HG02571 (cell line): ENCODE results near the gene CADM1.
"Not testable (repeated sequence)": the region's sequence is repeated elsewhere in the genome, so short reads cannot be mapped to it uniquely, and the experiment has no call there.

Experiments
- ATAC-seq: cut with Tn5 transposase; IDR thresholded peaks from one replicate; pipeline ENCODE4 v1.9.1; 2021; ENCODE audit warnings: mild to moderate bottlenecking, moderate library complexity; ENCODE audit not compliant: unreplicated experiment

The CADM1 gene

DNA sequence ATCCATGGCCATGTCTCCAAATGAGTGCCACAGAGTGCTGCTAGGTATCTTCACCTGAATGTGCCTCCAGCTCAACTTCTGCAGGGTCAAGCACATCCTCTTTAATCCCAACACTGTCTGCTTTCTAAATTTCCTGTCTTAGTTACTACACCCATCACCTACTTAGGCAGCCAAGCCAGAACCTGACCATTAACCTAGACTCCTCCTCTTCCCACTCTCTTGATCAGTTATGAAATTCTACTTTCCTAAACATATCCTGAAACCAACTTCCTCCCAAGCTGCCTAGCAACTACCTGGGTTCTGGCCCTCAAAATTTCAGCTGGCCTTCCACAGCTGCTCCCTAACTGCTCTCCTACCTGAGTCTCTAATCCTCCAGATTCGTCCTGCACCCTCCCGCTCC lies 22.7 kb downstream of the CADM1 start:
- no peak for ATAC-seq

DNA sequence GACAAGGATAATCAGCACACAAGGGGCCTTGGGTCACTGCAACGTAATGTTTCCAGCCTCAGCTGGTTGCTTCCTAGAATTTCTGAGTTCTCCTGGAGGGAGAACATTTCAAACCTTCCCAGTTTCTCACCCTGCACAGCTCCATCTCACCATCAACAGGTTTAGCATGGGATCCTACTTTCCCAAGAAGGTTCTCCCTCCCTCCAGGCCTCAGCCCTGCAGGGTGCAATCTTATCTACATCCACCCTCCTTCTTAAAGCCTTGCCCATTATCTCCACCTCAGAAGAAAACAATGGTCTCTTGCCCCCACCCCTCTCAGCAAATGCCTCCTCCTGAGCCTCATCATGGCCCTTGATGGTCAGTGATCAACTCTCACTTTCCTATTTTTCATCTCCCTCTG lies 23.6 kb downstream of the CADM1 start:
- ATAC-seq: no peak

DNA sequence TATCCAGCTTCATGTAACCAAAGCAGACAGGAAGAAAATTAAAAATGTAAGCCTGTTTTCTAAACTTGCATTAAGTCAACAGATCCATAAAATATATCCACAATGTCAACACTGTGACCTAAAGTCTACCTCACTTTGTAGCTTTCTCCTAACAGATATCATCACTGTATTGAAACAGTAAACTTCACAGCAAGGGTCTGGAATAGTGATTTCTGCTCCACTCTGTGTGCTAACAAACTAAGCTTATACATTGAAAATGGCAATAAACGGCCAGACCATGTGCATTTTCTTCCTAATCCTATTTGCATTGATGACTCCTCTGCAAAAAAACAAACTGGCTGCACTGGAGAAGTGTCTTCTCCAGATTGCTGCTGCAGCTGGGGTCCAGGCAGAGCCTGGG lies 26.8 kb downstream of the CADM1 start:
- no peak for ATAC-seq

DNA sequence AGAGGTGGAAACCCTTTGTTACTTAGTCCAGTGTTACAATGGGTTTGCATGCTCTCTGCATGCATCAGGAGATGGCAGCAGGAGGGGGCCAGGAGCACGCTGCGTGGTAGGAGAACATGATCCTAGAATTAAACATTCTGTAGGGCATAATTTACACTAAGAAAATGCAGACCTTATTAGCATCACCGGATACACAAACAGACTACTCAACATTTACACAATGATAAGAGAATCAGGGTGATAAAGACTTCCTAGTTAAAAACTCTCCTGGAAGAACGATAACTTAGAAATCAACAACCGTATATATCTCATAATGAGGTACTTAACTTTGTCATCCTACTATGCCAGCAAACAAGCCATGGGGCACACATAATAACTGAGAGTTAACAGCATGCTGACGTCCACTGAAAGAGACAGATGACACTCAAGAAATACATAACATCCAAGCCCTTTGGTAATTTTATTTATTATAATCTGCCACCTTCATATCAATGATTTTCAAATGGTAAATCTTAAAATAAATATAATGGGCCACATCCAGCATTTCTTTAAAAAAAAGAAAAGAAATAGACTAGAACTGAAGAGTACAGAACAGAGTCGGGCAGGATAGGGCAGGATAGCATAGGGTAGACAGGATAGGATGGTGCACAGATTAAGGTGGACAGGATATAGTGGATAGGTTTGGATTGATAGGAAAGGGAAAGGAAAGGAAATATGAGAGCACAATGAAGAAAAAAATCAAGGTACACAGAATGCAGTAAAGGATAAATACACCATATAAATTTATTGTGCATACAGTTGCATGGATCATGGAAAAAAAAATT lies 27.5 kb downstream of the CADM1 start:
- no peak for ATAC-seq

DNA sequence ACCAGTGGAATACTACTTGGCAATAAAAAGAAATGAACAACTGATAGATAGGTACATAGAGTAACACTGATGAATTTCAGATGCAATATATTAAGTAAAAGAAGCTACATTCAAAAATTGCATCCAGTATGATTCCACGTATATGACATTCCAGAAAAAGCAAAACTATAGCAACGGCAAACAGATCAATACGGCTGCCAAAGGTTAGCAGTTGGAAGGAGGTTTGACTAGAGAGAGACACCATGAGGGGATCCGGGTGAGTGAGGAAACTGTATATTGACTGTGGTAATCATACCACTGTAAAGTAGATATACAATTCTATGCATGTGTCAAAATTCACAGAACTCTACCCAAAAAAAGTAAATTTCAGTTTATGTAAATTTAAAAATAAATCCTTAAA lies 28.7 kb downstream of the CADM1 start:
- ATAC-seq: no peak

DNA sequence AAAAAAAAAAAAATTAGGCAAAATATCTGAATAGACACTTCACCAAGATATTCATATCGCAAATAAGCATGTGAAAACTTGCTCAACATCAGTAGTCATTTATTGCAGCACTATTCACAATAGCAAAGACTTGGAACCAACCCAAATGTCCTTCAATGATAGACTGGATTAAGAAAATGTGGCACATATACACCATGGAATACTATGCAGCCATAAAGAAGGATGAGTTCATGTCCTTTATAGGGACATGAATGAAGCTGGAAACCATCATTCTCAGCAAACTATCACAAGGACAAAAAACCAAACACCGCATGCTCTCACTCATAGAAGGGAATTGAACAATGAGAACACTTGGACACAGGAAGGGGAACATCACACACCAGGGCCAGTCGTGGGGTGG lies 29.9 kb downstream of the CADM1 start:
- not testable (repeated sequence) for ATAC-seq

DNA sequence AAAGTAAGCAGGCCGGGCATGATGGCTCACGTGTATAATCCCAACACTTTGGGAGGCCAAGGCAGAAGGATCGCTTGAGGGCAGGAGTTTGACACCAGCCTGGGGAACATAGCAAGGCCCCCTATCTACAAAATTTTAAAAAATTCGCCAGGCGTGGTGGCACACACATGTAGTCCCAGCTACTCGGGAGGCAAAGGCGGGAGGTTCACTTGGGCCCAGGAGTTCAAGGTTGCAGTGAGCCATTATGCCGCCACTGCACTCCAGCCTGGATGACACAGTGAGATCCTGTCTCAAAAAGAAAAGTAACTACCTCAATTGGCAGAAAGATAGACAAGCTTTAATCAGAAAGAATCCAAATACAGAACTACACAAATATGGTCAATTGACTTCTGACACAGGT lies 31.0 kb downstream of the CADM1 start:
- ATAC-seq: no peak

DNA sequence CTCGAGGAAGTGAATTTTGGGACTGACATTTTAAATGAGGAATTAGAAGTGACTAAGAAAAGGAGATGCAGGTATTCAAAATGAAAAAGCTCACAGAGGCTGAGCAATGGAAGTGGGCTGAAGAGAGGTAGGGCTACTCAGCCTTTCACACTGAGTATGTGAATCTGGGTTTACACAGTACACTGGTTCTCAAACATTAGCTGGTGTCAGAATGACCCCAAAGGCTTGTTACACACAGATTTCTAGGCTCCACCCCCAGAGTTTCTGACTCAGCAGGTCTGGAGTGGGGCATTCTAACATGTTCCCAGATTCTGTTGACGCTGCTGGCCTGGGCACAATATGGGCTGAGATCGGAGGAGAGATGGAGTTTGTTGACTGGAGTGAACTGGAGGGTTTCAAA lies 32.8 kb downstream of the CADM1 start:
- peak; percentile 61 for ATAC-seq

DNA sequence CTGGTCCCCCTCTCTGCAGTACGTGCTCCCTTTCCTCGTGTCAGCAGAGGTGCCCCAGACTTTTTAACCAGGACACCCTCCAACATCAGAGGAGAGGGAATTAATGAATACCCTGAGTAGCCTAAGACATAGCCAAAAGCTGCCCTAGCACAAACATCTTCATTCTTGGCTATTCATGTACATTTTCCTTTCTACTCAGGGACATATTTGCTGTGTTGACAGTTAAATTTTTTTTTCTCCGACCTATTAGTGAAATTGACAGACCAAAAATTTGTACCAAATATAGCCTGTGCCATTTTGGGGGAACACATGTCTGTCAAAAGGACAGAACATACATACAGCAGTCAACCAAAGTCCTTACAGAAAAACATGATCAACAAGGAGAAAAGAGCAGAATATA lies 33.3 kb downstream of the CADM1 start:
- no peak for ATAC-seq

DNA sequence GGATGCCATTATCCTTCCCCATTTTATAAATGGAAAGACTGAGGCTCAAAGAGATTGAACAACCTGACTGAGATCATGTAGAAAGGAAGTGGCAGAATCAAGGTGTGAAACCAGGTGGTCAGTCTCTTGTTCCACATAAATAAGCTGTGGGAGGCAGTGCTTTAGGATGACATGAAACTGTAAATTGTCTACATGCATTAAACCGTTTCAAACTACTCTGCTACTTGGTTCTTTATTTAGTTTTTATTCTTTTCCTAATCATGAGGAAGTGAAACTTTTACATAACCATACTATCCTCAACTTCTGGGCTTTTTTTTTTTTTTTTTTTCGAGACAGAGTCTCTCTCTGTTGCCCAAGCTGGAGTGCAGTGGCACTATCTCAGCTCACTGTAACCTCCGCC lies 34.9 kb downstream of the CADM1 start:
- no peak for ATAC-seq

DNA sequence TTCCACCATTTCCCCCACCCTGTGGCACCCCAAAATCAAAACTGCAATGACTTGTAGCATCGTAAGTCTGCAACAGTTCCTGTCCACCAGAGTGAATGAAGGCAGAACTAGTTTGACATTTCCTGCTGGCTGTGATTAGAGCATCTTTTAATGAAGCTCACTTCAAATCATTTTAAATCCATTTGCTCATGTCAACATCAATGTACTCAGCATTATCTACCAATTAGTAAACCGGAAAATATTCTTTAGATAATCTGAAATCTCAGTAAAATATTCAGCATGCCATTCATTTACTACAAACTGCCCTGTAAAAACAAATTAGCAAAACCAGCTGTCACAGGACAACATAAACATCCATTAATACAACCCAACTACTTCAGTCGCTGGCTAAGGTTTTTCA lies 38.1 kb downstream of the CADM1 start:
- no peak for ATAC-seq

DNA sequence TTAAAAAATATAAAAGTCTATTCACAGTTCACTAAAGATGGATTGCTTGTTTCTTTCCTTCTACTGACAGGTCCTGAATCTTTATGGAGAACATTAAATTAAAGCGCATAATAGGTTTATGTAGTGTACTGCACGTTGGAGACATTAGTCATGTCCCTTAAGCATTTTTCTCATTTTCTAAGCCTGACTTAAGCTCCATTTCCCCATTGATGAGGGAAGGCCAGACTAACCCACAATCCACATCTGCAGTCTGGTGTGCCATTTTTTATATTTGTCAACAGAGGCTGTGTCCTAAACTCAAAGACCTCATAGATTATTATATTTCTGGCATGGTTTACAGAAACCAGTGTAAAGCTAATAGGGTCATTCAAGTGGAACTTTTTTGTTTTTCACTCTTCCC lies 39.9 kb downstream of the CADM1 start:
- no peak for ATAC-seq

DNA sequence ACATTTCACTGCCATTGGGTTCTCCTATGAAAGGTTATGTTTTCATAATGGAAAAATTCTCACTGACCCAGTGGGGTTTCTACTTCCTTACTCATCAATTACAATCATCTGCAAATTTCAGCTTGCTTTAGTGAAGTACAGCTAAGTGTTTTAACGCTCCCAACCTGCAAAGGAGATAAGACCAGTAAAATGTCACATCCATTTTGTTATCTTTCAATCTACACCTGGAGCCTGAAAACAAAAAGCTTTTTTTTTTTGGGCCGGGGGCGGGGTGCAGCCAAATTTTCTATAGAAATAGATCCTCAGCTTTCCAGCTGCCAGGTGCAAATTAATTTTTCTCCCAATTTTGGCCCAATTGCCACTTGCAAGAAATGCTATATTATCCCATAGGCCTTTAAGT lies 40.6 kb downstream of the CADM1 start:
- no peak for ATAC-seq

DNA sequence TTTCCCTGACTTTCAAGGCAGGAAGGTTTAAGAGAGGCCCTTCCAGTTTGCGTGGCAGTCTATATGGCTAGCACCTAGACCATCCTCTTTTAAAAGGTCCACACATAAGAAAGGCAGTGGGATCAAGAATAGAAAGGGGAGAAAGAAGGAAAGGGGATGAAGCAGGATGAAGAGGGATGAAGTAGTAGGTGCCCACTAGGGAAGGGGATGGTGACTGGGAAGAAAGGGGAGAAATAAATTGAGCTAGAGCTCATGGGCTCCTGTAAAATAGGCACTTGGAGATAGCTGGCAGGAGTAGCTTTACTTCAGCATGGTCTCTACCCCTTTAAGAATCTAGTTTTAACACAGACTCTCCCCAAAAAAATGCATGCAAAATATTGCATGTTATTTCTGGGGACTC lies 41.5 kb downstream of the CADM1 start:
- no peak for ATAC-seq

DNA sequence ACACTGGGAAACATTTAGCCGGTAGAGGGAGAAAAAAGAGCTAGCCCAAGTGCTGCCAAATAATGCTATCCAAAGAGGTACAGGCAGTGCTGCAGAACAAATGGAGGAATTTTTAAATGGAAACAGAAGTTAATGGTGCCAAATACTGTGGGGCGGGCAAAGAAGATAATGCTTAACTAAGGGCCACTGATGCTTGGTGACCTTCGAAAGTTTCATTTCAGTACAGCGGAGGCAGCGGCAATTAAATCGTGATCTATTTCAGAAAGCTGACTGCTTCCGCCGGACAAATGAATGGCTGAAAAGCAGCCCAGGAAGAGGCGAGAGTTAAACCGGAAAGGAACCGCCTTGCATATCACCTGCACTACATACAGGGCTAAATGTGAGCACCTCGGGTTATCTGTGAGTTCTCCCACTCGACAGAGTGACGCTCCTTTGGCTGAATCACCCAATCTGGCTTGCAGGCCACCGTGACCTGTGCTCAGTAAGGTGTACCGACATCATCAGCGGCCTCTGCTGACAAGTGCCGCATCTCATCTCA lies 42.1 kb downstream of the CADM1 start:
- ATAC-seq: no peak

DNA sequence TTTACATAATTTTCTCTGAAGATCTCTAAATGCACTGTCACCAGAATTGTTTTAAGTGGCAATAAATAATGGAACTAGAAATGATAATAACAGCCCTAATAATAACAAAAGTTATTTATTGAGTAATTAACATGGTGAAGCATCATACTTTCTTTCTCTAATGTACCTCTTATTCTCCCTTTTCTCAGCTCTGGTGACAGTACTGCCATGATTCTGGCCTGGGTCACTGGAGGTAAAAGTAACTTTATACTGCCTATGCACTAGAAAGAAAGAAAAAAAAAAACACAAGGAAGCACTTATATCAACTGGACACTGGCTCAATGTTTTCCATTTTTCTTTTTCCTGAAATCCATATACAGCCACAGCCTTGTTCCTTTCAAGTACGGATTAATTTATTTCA lies 43.7 kb downstream of the CADM1 start:
- no peak for ATAC-seq

DNA sequence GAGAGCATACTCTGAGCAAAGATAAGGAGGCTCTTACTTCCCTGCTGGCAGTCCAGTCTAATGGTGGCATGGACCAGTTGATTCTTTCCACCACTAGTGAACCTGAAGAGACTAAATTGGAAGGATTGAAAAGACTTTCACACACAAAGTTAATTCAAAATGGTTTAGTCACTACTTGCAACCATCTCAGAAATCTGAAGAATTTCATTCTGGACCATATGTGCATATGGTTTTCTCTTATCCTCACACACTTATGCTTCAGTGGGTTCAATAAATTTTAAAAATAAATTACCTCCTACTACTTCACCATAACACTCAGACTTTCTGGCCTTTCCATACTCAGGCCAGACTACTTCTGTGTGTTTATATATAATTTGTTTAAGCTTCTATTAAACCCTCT lies 44.7 kb downstream of the CADM1 start:
- no peak for ATAC-seq

DNA sequence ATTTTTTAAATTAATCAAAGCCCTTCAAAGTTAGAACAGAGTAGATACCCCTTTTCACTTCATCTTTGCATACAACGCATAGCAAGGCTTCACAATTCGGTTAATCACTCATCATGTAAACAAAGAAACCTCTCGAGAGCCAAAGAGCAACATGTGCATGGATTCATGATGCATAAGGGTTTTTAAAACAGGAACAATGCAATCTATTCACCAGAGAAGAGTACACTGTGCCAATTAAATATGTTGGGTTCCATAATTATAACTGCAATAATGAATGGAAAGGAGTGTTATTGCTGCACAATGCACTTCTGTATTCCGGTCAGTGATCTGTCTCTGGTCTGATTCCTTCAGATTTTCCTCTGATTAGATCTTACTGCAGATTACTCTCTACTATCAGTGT lies 45.3 kb downstream of the CADM1 start:
- no peak for ATAC-seq

DNA sequence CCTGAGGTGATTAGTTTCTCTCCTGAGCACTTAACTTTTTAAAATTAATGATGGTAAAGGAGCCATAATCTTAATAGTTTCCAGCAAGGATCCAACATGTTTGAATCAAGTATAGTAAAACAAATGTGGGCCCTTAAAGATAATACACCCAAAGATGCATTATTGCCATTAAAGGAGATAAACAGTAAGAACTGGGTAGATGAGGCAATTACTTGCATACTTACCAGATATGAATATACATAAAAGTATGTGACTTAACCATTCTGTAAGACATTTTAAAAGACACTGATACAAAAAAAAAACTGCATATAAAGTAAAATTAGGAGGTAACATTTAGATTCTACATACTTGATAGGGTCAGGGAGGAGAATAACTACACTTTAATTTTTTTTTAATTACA lies 48.2 kb downstream of the CADM1 start:
- no peak for ATAC-seq

DNA sequence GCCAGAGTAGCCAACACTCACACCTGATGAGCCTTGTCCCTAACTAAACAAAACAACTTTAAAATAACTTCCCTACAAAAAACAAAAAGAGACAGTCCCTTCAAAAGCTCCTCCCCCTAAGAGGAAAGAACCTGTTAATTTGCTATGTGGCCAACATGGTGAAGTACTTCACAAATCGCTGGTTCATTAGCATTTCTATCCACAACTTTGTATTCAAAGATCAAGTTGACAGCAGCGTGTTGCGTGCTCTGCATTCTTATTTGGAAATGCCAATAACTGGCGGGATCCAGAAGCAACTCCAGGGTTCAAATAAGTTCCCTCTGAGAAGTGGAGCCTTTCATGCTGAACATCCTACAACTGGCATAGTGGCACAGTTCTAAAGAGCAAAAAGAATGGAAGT lies 48.6 kb downstream of the CADM1 start:
- ATAC-seq: no peak

DNA sequence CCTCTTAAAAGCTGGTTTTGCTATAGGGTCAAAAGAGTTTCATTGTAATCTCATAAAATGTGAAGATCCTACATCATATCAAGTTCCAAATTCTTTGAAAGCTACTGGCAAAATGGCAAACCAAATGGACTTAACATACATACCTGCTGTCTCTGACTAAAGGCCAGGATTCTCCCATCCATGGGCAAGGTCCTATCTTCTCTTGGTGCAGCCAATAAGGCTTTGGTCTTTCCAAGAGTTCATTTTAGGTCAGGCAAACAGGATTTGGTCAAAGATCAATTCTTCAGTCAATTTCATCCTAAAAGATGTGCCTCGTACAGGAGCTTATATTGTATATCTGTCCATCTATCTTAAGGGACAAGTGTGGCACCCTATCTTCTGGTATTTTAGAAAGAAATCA lies 49.7 kb downstream of the CADM1 start:
- no peak for ATAC-seq

DNA sequence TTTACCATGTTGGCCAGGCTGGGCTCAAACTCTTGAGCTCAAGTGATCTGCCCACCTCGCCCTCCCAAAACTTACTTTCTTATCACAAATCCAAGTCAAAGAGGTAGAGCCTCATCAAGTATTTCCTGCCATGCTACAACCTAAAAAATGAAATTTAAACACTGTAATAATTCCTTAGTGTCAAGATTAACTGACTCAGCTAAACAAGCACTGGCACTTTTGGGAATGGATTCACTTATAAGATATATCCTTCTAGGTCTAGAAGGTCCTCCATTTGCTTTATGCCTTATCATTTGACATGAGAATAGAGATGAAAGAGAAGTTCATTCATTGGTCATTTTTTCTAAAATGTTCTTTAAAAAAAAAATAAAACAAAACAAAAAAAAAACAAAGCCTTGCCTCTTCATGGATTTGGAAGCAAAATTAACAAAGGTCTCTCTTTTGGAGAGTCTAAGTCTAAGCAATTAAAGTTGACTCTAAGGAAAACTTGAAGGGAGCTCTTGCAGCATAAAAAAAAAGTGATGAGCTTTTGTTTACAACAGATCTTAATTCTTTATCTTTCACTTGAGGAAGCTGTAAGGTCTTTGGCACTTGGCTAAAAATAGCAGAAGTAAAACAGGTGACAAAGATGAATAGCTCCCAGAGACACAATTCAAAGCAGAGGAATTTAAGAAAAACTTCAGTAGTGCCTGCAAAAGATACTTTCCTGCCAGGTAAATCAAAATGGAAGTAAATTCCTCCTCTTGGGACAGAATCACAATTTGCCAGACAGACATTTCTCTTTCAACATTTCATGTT lies 50.3 kb downstream of the CADM1 start:
- ATAC-seq: no peak
